Activated naive CD4-positive, alpha-beta T cell treated with anti-CD3 and anti-CD28 coated beads, Interleukin-2, amount 50 U/mL, for 72 hours (primary cell): ENCODE results near the gene PSMG2. TPM values are rescaled to one million over a fixed set of nuclear protein-coding genes. Genes with fewer than 3 reads are reported as not detected.

Experiments used
- ATAC-seq, 2 donors: fragments of 150-1000 bp; cut with Tn5 transposase; 2 replicates each; pipeline ENCODE4 v1.10.0; 2021; ENCODE audit warnings: mild to moderate bottlenecking in 2 of 2, moderate library complexity in 2 of 2
- DNase-seq, 2 donors: peaks; one replicate each; pipeline ENCODE4 v3.0.0; 2021 to 2022; ENCODE audit warnings: low spot score in 2 of 2
- H3K27ac Mint-ChIP-seq, 2 donors: one replicate each; pipeline ENCODE4 v1.8.0; 2022; ENCODE audit warnings: mild to moderate bottlenecking in 2 of 2, mixed read lengths in 2 of 2
- H3K36me3 Mint-ChIP-seq, 2 donors: one replicate each; pipeline ENCODE4 v1.8.0; 2022; ENCODE audit warnings: mixed read lengths in 2 of 2
- H3K9me3 Mint-ChIP-seq, 2 donors: one replicate each; pipeline ENCODE4 v1.8.0; 2022; ENCODE audit warnings: mixed read lengths in 2 of 2
- total RNA-seq, 2 donors: library from RNA; stranded (reverse); gene quantifications; one replicate each; pipeline ENCODE4 v1.2.3, GENCODE V29; 2022

The PSMG2 gene
- total RNA-seq, 2 donors from 2014 or later: 60.4 to 120 TPM

DNA sequence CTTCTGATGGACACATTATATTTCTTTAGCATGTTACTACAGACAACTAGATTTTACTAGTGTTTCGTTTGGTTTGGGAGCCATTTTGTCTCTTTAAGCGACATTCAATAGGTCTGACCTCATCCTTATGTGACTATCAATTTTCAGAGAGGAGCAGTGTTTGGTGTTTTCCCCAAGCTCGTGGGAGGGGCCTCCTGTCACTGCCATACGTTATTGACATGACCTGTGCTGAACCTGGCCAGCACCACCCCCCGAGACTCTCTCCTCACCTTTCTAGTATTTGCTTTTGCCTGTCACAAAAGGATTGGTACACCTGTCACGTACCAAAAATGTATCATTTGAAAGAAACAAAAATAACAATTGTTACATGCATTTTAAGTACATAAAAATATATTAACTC lies 69.3 kb downstream of the PSMG2 start:
- no peak overlapping the region for H3K27ac Mint-ChIP-seq
- H3K36me3 Mint-ChIP-seq: peaks cover 9 to 10% of the 10 kb centered on the region in 2 donors
- H3K9me3 Mint-ChIP-seq: peaks cover 4 to 6% of the 10 kb centered on the region in 2 donors
- DNase-seq: no peak
- no peak for ATAC-seq

GRCh38 chr18:12773369-12773768 lies 70.5 kb downstream of the PSMG2 start:
- no peak overlapping the region for H3K27ac Mint-ChIP-seq
- peaks cover 4 to 6% of the 10 kb centered on the region in 2 donors for H3K9me3 Mint-ChIP-seq
- DNase-seq: no peak
- H3K36me3 Mint-ChIP-seq: peaks cover 9 to 10% of the 10 kb centered on the region in 2 donors
- no peak for ATAC-seq

GRCh38 chr18:12774982-12775381 lies 72.1 kb downstream of the PSMG2 start:
- no peak for ATAC-seq
- Mint-ChIP-seq H3K36me3 (peaks cover 9 to 10% of the 10 kb centered on the region in 2 donors), H3K9me3 (peaks cover 4 to 6% of the 10 kb centered on the region in 2 donors), H3K27ac (no peak overlapping the region)
- DNase-seq: no peak

Other genes starting within 250 kb of the PSMG2 start
- 1 to 10 TPM; 1.9 to 2.3 TPM for gene SPIRE1, start 44.9 kb upstream of the PSMG2 start, total RNA-seq
- 10 to 100 TPM; 10.9 to 13.2 TPM for gene CEP76, start 319 bp upstream of the PSMG2 start, total RNA-seq
- gene PTPN2, start 181.2 kb downstream of the PSMG2 start, total RNA-seq: 10 to 100 TPM; 57.0 to 69.9 TPM
- 100 to 1,000 TPM in 1 of 2 donors, 10 to 100 TPM in 1; 81.0 to 108 TPM for gene SEH1L, start 245.0 kb downstream of the PSMG2 start, total RNA-seq